Activated naive CD4-positive, alpha-beta T cell (primary cell): ENCODE data around the gene TXNL4A.

Experiments used
- DNase-seq, 4 experiments: peaks; one replicate each; lab custom pipeline; 2025; lab: John Stamatoyannopoulos, UW

Gene TXNL4A

GRCh38 chr18:79935925-79936324 lies 52.4 kb downstream of the TXNL4A start:
- DNase-seq = no peak

GRCh38 chr18:79935499-79935898 lies 52.9 kb downstream of the TXNL4A start:
- no peak for DNase-seq

- no peak for DNase-seq
These were observed 53.3 kb downstream of the TXNL4A start for GRCh38 chr18:79935098-79935480.

GRCh38 chr18:79934311-79935097 lies 53.9 kb downstream of the TXNL4A start:
- no peak for DNase-seq

- no peak for DNase-seq
These were observed 54.6 kb downstream of the TXNL4A start for GRCh38 chr18:79933765-79934164.

GRCh38 chr18:79932907-79933306 lies 55.5 kb downstream of the TXNL4A start:
- DNase-seq = no peak

- DNase-seq = no peak
These were observed 56.9 kb downstream of the TXNL4A start for GRCh38 chr18:79931475-79931874.

GRCh38 chr18:79930020-79930642 lies 58.2 kb downstream of the TXNL4A start:
- DNase-seq = no peak

- no peak for DNase-seq
These were observed 59.8 kb downstream of the TXNL4A start for GRCh38 chr18:79928563-79928960.

GRCh38 chr18:79927607-79928562 lies 60.5 kb downstream of the TXNL4A start:
- DNase-seq = no peak

- DNase-seq = no peak
These were observed 61.4 kb downstream of the TXNL4A start for GRCh38 chr18:79926715-79927606.

- DNase-seq = no peak
These were observed 62.1 kb downstream of the TXNL4A start for GRCh38 chr18:79926306-79926705.

- DNase-seq = no peak
These were observed 63.3 kb downstream of the TXNL4A start for GRCh38 chr18:79924814-79925731.

- DNase-seq = no peak
These were observed 64.3 kb downstream of the TXNL4A start for GRCh38 chr18:79923896-79924585.

GRCh38 chr18:79922971-79923411 lies 65.4 kb downstream of the TXNL4A start:
- no peak for DNase-seq

GRCh38 chr18:79921984-79922965 lies 66.1 kb downstream of the TXNL4A start:
- DNase-seq = no peak
